GM12801 (cell line): ENCODE measurements around the gene LRRC7.

Experiments used
- CTCF ChIP-seq: IDR thresholded peaks from one replicate; pipeline ENCODE4 v1.5.1; 2011; ENCODE audit warnings: control low read depth; ENCODE audit not compliant: insufficient read length; ENCODE audit errors: extremely low read depth

The LRRC7 gene

DNA sequence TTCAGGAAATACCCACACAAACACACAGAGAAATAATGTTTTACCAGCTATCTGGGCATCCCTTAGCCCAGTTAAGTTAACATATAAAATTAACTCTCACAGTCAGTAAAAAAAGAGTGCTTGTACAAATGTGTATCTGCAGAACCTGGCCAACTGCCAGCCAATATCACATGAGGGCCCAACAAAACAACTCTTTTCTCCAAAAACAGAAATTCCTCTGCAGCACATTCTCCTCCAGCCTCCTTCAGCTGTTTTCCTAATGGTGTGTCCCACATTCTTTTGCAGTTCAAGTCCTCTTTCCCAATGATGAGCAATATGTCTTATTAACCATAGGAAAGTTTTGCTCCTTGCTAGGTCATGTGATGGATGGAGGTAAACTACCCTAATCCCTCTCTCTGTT lies 75.5 kb downstream of the LRRC7 start:
- no peak for TF ChIP-seq CTCF

DNA sequence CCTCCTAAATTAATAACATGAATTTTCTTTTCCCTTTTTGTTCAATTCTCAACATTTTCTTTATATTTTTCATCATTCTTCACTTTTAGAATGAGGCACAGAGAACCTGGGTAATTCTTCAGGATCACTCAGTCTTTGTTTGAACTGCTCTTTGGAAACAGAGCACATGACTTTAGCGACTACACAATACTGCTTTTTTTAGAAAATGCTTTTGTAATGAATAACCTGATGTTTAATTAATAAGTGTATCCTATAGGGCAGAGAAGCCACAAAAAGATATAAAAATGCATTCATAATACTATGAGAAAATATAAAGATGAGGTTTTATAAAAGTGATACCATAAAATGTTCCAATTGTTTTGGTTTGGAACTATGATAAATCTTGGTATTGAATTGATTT lies 77.8 kb downstream of the LRRC7 start:
- no peak for TF ChIP-seq CTCF

- TF ChIP-seq CTCF: no peak
Measured at GRCh38 chr1:69648486-69648885, 80.8 kb downstream of the LRRC7 start.

GRCh38 chr1:69649383-69649990 lies 81.8 kb downstream of the LRRC7 start:
- TF ChIP-seq CTCF: no peak

DNA sequence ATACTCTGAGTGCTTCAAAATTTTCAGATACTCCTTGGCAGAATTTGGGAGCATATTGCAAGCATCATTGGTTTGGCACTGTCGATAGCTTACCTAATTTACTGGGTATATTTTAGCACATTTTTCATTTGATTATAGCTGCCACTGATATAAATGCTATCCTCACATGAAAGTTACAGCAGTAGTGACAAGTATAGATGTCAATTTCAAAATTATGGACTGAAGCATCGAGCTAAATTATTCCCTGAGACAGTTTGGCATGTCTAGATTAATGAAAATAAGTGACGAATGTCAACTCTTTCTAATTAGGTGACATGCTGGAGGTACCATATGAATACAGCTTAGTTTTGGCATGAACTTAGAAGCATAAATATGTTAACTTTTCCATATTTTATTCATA lies 83.1 kb downstream of the LRRC7 start:
- no peak for TF ChIP-seq CTCF

DNA sequence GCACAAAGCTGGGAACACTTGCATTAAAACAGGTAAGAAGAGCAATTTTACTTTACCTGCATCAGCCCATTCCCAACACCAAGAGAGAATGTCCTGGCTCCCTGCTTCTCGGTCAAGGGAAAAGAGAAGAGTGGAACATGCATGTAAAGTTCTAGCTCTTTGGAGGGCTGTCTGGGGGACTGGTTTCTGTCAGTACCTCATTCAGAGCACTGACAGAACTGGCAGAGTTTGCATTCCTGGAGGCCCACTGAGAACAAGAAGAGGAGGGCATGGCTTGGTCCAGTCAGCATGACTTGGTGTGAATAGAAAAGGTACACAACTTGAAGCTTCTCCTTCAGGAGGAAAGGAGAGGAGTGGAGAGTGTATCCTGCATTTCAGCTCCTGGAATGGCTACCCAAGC lies 83.9 kb downstream of the LRRC7 start:
- no peak for TF ChIP-seq CTCF

DNA sequence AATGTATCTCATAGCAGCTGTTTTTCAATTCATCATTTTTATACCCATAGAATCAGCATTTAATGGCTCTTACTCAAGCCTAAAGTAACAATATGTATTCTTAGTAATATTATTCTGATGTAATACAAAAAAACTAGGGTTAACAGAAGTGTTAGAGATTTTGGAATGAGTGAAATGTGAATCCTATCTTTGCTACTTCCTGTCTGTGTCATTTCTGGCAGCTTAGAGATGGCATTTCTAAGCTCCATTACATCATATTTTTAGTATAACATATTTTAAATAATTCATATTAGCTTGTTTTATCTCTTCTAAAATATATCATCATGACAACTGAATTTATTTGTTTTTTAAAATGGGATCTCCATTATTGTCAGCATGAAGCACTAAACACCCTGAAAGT lies 90.2 kb downstream of the LRRC7 start:
- TF ChIP-seq CTCF: no peak
